ENCODE data around the gene NKD2. TPM values are rescaled to one million over a fixed set of nuclear protein-coding genes. Genes with fewer than 3 reads are reported as not detected.

The NKD2 gene
- polyA plus RNA-seq, 1 experiment = not detected

GRCh38 chr5:1052641-1053390 lies 44.2 kb downstream of the NKD2 start:
- CTCF ChIA-PET = no interaction called here

GRCh38 chr5:1053391-1054017 lies 44.9 kb downstream of the NKD2 start:
- H3K27me3 ChIP-seq (ENCODE audit: control insufficient read depth, insufficient read depth, low read length) = no peaks in the 10 kb centered on the region
- CTCF ChIA-PET = no interaction called here
- no peak overlapping the region for H3K27ac ChIP-seq (ENCODE audit: low read depth, low read length)
- TF ChIP-seq CTCF (IDR thresholded peaks at IDR 0.05; ENCODE audit: low read depth, low read length) = no peak
- peaks cover 80% of the 10 kb centered on the region for H3K9me3 ChIP-seq (ENCODE audit: control insufficient read depth, insufficient read depth, low read length)
- H3K4me3 ChIP-seq (ENCODE audit: low read depth, low read length) = no peak overlapping the region
- no peak for DNase-seq (ENCODE audit: low read depth, low spot score)
- POLR2A ChIA-PET = no interaction called here

More at GRCh38 chr5:1052641-1053390, 44.2 kb downstream of the NKD2 start:
- Histone ChIP-seq H3K4me3 (ENCODE audit: low read depth, low read length) (no peak overlapping the region), H3K9me3 (ENCODE audit: control insufficient read depth, insufficient read depth, low read length) (peaks cover 78% of the 10 kb centered on the region), H3K27me3 (ENCODE audit: control insufficient read depth, insufficient read depth, low read length) (no peaks in the 10 kb centered on the region), H3K27ac (ENCODE audit: low read depth, low read length) (no peak overlapping the region)
- POLR2A ChIA-PET = no interaction called here
- no peak for DNase-seq (ENCODE audit: low read depth, low spot score)
- TF ChIP-seq CTCF (IDR thresholded peaks at IDR 0.05; ENCODE audit: low read depth, low read length) = no peak

- no peak overlapping the region for H3K4me3 ChIP-seq (ENCODE audit: low read depth, low read length)
- H3K27ac ChIP-seq (ENCODE audit: low read depth, low read length) = no peak overlapping the region
- ChIA-PET POLR2A (no interaction called here), CTCF (no interaction called here)
- peaks cover 81% of the 10 kb centered on the region for H3K9me3 ChIP-seq (ENCODE audit: control insufficient read depth, insufficient read depth, low read length)
- no peaks in the 10 kb centered on the region for H3K27me3 ChIP-seq (ENCODE audit: control insufficient read depth, insufficient read depth, low read length)
- no peak for TF ChIP-seq CTCF (IDR thresholded peaks at IDR 0.05; ENCODE audit: low read depth, low read length)
- no peak for DNase-seq (ENCODE audit: low read depth, low spot score)
Observed at GRCh38 chr5:1054018-1054798, 45.6 kb downstream of the NKD2 start.

DNA sequence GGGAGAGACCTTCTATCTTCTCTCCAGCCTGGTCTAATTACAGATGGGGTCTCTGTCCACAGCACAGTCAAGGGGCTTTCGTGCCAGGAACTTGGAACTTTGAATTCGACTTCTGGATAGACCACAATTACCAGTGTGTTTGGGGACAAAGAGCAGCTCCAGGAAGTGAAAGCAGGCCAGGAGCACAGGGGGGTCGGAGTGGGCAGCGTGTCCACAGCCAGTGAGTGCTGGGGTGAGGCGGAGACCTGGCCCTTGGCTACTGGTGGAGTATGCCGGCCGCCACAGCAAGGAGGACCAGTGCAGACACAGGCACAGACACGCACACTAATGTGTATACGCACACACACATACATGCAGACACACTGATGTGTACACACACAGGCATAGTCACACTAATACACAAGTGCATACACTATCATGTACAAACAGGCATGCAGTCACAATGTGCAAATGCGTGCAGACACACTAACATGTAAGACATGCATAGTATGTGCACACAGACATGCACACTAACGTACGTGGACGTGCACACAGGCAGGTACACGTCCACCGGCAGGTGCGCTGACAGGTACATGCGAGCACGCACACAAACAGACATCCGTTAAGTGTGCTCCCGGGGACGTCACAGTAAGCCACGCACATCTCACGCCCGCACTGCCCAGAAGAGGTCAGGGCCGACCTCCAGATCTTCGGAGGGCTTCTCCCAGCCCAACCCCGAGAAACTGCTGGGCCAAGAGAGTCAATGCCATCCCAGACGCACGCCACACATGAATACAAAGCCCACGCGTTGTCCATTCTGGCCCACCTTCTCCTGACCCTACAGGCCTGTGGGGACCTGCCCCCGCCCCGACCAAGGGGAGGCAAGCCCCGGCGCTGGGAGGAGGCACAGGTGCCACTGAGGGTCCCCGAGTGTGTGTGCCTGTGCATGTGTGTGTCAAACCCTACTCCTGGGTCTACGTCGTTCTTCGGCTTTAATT lies 46.5 kb downstream of the NKD2 start:
- peaks cover 86% of the 10 kb centered on the region for H3K9me3 ChIP-seq (ENCODE audit: control insufficient read depth, insufficient read depth, low read length)
- H3K27ac ChIP-seq (ENCODE audit: low read depth, low read length) = no peak overlapping the region
- no peak overlapping the region for H3K4me3 ChIP-seq (ENCODE audit: low read depth, low read length)
- no peak for DNase-seq (ENCODE audit: low read depth, low spot score)
- no peak for TF ChIP-seq CTCF (IDR thresholded peaks at IDR 0.05; ENCODE audit: low read depth, low read length)
- ChIA-PET CTCF (no interaction called here), POLR2A (no interaction called here)
- no peaks in the 10 kb centered on the region for H3K27me3 ChIP-seq (ENCODE audit: control insufficient read depth, insufficient read depth, low read length)

All from AG04450 (cell line).